H1 (cell line): ENCODE data around the gene RYR3. TPM values are rescaled to one million over a fixed set of nuclear protein-coding genes. Genes with fewer than 3 reads are reported as not detected.

Source experiments
- CTCF ChIA-PET: fragments of 300-600 bp; sonication (Branson Sonifier 250); formaldehyde crosslinking; loops from one replicate; lab custom pipeline; 2021; ENCODE audit not compliant: partially characterized antibody; lab: Charles Lee
- POLR2A ChIA-PET: fragments of 300-600 bp; sonication (Branson Sonifier 250); formaldehyde crosslinking; loops from one replicate; lab custom pipeline; 2021; ENCODE audit warnings: inconsistent platforms; ENCODE audit not compliant: partially characterized antibody; lab: Charles Lee
- DNase-seq, 2 experiments: peaks; one replicate each; pipeline versions ENCODE4 v3.0.0 to v3.0.0-alpha.2; 2010 to 2022; ENCODE audit warnings: low spot score in 2 of 2, low read depth in 1 of 2, mixed read lengths in 1 of 2
- FAIRE-seq: peaks from 2 replicates; lab custom pipeline; 2011; peaks lifted over from hg19 to GRCh38; lab: Jason Lieb, UNC
- H2AFZ ChIP-seq: 2 replicates; pipeline ENCODE4 v1.8.1; 2012; ENCODE audit warnings: low read length, inconsistent platforms
- H2AK5ac ChIP-seq: 2 replicates; pipeline ENCODE4 v1.6.1; 2013; ENCODE audit warnings: low read depth, low read length
- H2BK120ac ChIP-seq: replicated peaks from 2 replicates; pipeline ENCODE3; 2013; ENCODE audit warnings: low read depth, low read length, inconsistent platforms
- H2BK12ac ChIP-seq: 2 replicates; pipeline ENCODE4 v1.6.1; 2013; ENCODE audit warnings: low read depth, low read length
- H2BK15ac ChIP-seq: 2 replicates; pipeline ENCODE4 v1.6.1; 2013; ENCODE audit warnings: low read length
- H2BK20ac ChIP-seq: 2 replicates; pipeline ENCODE4 v1.6.1; 2013; ENCODE audit warnings: low read length
- H2BK5ac ChIP-seq: 2 replicates; pipeline ENCODE4 v1.6.1; 2013; ENCODE audit warnings: low read depth, low read length
- H3K14ac ChIP-seq: 2 replicates; pipeline ENCODE4 v1.6.1; 2013; ENCODE audit warnings: inconsistent platforms; ENCODE audit not compliant: insufficient read length
- H3K18ac ChIP-seq: 2 replicates; pipeline ENCODE4 v1.6.1; 2013; ENCODE audit warnings: low read length; ENCODE audit errors: extremely low read depth
- H3K23ac ChIP-seq: 2 replicates; pipeline ENCODE4 v1.6.1; 2013; ENCODE audit warnings: inconsistent platforms; ENCODE audit not compliant: insufficient read length
- H3K23me2 ChIP-seq: 2 replicates; pipeline ENCODE4 v1.6.1; 2013; ENCODE audit warnings: low read depth, low read length
- H3K27ac ChIP-seq: 2 replicates; pipeline ENCODE4 v1.6.1; 2011; ENCODE audit warnings: low read depth, low read length, inconsistent platforms
- H3K27me3 ChIP-seq, 4 experiments: replicated peaks in 1 of 4; 1 replicate in 1 of 4; 2 replicates in 3 of 4; pipeline versions ENCODE4 v1.6.1 to v1.8.1; 2011 to 2013; ENCODE audit warnings: low read length in 3 of 4, mild to moderate bottlenecking in 3 of 4, inconsistent platforms in 2 of 4, mixed read lengths in 2 of 4, moderate library complexity in 1 of 4; ENCODE audit not compliant: control insufficient read depth in 3 of 4, insufficient read depth in 3 of 4; ENCODE audit errors: extremely low read depth in 1 of 4
- H3K36me3 ChIP-seq, 4 experiments: 2 replicates each; pipeline versions ENCODE4 v1.6.1 to v1.8.1; 2011 to 2013; ENCODE audit warnings: mild to moderate bottlenecking in 4 of 4, low read length in 3 of 4, moderate library complexity in 2 of 4, control low read depth in 1 of 4, inconsistent platforms in 1 of 4; ENCODE audit not compliant: insufficient read depth in 4 of 4, control insufficient read depth in 2 of 4
- H3K4ac ChIP-seq: replicated peaks from 2 replicates; pipeline ENCODE3; 2013; ENCODE audit warnings: low read length, low read depth, mixed read lengths, inconsistent platforms; ENCODE audit not compliant: insufficient read length
- H3K4me1 ChIP-seq, 4 experiments: replicated peaks in 1 of 4; 1 replicate in 1 of 4; 2 replicates in 3 of 4; pipeline versions ENCODE4 v1.6.1 to v1.8.1; 2011 to 2013; ENCODE audit warnings: low read length in 3 of 4, inconsistent platforms in 2 of 4, mixed read lengths in 1 of 4; ENCODE audit not compliant: insufficient read depth in 4 of 4, control insufficient read depth in 3 of 4
- H3K4me2 ChIP-seq, 2 experiments: 2 replicates each; pipeline versions ENCODE4 v1.6.1 to v1.8.1; 2011 to 2013; ENCODE audit warnings: low read depth in 2 of 2, low read length in 2 of 2, control low read depth in 1 of 2, inconsistent platforms in 1 of 2, mild to moderate bottlenecking in 1 of 2; ENCODE audit not compliant: insufficient read depth in 1 of 2
- H3K4me3 ChIP-seq, 4 experiments: fragments of 200-600, 300-600 bp in 1 of 4; sonication (generic), shearing (Covaris generic), sonication (Bioruptor Twin) in 1 of 4; 2 replicates each; pipeline versions ENCODE4 v1.5.1 to v1.8.1; 2011 to 2016; ENCODE audit warnings: low read length in 4 of 4, low read depth in 3 of 4, control low read depth in 2 of 4, inconsistent platforms in 2 of 4, mild to moderate bottlenecking in 2 of 4, mixed read lengths in 1 of 4, moderate library complexity in 1 of 4; ENCODE audit not compliant: insufficient read depth in 2 of 4; ENCODE audit errors: extremely low read depth in 1 of 4
- H3K56ac ChIP-seq: replicated peaks from 2 replicates; pipeline ENCODE3; 2013; ENCODE audit warnings: low read depth, mild to moderate bottlenecking, mixed read lengths, low read length, inconsistent platforms; ENCODE audit not compliant: insufficient read length
- H3K79me1 ChIP-seq: 2 replicates; pipeline ENCODE4 v1.6.1; 2013; ENCODE audit warnings: low read depth, low read length, control low read depth
- H3K79me2 ChIP-seq, 2 experiments: 2 replicates each; pipeline versions ENCODE4 v1.6.1 to v1.8.1; 2012 to 2013; ENCODE audit warnings: low read length in 2 of 2, mild to moderate bottlenecking in 2 of 2, inconsistent platforms in 1 of 2; ENCODE audit not compliant: insufficient read depth in 2 of 2, control insufficient read depth in 1 of 2
- H3K9ac ChIP-seq, 4 experiments: replicated peaks in 1 of 4; 1 replicate in 1 of 4; 2 replicates in 3 of 4; pipeline versions ENCODE4 v1.6.1 to v1.8.1; 2011 to 2013; ENCODE audit warnings: low read depth in 3 of 4, low read length in 3 of 4, control low read depth in 2 of 4, mild to moderate bottlenecking in 2 of 4, moderate library complexity in 2 of 4, inconsistent platforms in 1 of 4; ENCODE audit errors: extremely low read depth in 1 of 4
- H3K9me3 ChIP-seq, 2 experiments: 2 replicates each; pipeline versions ENCODE4 v1.6.1 to v1.8.1; 2012 to 2013; ENCODE audit warnings: mild to moderate bottlenecking in 2 of 2, moderate library complexity in 2 of 2, control low read depth in 1 of 2, inconsistent platforms in 1 of 2, low read depth in 1 of 2, low read length in 1 of 2, mixed read lengths in 1 of 2; ENCODE audit not compliant: insufficient read depth in 2 of 2
- H4K20me1 ChIP-seq, 2 experiments: replicated peaks in 1 of 2; 2 replicates each; pipeline versions ENCODE3 to v1.8.1; 2011 to 2013; ENCODE audit warnings: inconsistent platforms in 2 of 2, low read length in 2 of 2, mild to moderate bottlenecking in 1 of 2; ENCODE audit not compliant: insufficient read depth in 2 of 2, control insufficient read depth in 1 of 2
- H4K5ac ChIP-seq: 2 replicates; pipeline ENCODE4 v1.6.1; 2013; ENCODE audit warnings: low read length, low read depth, mixed read lengths, inconsistent platforms; ENCODE audit not compliant: insufficient read length
- H4K8ac ChIP-seq: 2 replicates; pipeline ENCODE4 v1.8.0; 2013; ENCODE audit warnings: mild to moderate bottlenecking, moderate library complexity, low read length, inconsistent platforms; ENCODE audit not compliant: insufficient read depth; ENCODE audit errors: extremely low read depth
- H4K91ac ChIP-seq: replicated peaks from 2 replicates; pipeline ENCODE3; 2013; ENCODE audit warnings: low read length, mixed read lengths, inconsistent platforms; ENCODE audit not compliant: insufficient read length
- BCL11A ChIP-seq, 2 experiments: IDR thresholded peaks; one replicate each; pipeline ENCODE4 v1.6.1; 2011; ENCODE audit warnings: low read depth in 2 of 2, low read length in 2 of 2, mild to moderate bottlenecking in 2 of 2
- CBX8 ChIP-seq: fragments of 300-800, 300-1000 bp; sonication (generic); IDR thresholded peaks from 2 replicates; pipeline ENCODE4 v1.7.1; 2016; ENCODE audit warnings: low read depth, low read length, borderline replicate concordance
- GABPA ChIP-seq: IDR thresholded peaks from 2 replicates; pipeline ENCODE4 v1.6.1; 2011; ENCODE audit warnings: mild to moderate bottlenecking, low read length, moderate library complexity, borderline replicate concordance; ENCODE audit not compliant: insufficient read depth
- POLR2AphosphoS5 ChIP-seq: IDR thresholded peaks from 2 replicates; pipeline ENCODE4 v1.6.1; 2011; ENCODE audit warnings: low read depth, low read length
- POU5F1 ChIP-seq: IDR thresholded peaks from 2 replicates; pipeline ENCODE4 v1.6.1; 2011; ENCODE audit warnings: low read depth, mild to moderate bottlenecking, low read length, moderate library complexity
- RNF2 ChIP-seq: fragments of 200-900, 300-1000 bp; sonication (generic); IDR thresholded peaks from 2 replicates; pipeline ENCODE4 v1.7.1; 2016; ENCODE audit warnings: borderline replicate concordance, low read depth, mild to moderate bottlenecking, antibody characterized with exemption, low read length; ENCODE audit not compliant: poor library complexity, severe bottlenecking; ENCODE audit errors: missing control alignments
- SP1 ChIP-seq: IDR thresholded peaks from 2 replicates; pipeline ENCODE4 v1.6.1; 2011; ENCODE audit warnings: low read depth, low read length
- SRF ChIP-seq: IDR thresholded peaks from 2 replicates; pipeline ENCODE4 v1.6.1; 2011; ENCODE audit warnings: mild to moderate bottlenecking, low read depth, low read length, moderate library complexity
- TAF7 ChIP-seq: optimal IDR thresholded peaks from 2 replicates; pipeline ENCODE3; 2011; ENCODE audit warnings: low read depth, mild to moderate bottlenecking, inconsistent platforms, low read length, moderate library complexity, borderline replicate concordance
- TEAD4 ChIP-seq: IDR thresholded peaks from 2 replicates; pipeline ENCODE4 v1.6.1; 2012; ENCODE audit warnings: low read depth, low read length, inconsistent platforms, mixed read lengths
- ZNF274 ChIP-seq: IDR thresholded peaks from 2 replicates; pipeline ENCODE4 v1.7.0; 2012; ENCODE audit warnings: low read length, borderline replicate concordance; ENCODE audit errors: extremely low read depth
- WGBS, 2 experiments: shearing (Covaris generic) in 1 of 2; methylation state at CpG; one replicate each; pipeline versions ENCODE4 v1.1.6 to v1.1.7; 2013 to 2015; ENCODE audit warnings: low lambda C conversion rate in 2 of 2, mixed read lengths in 2 of 2, inconsistent platforms in 1 of 2, low coverage in 1 of 2, missing lambda C conversion rate in 1 of 2; ENCODE audit not compliant: insufficient replicate concordance in 2 of 2, insufficient coverage in 1 of 2, insufficient read length in 1 of 2; ENCODE audit errors: extremely low coverage in 1 of 2, missing lambda C conversion rate in 1 of 2; 5-methylcytosine and 5-hydroxymethylcytosine counted together
- polyA plus RNA-seq, 7 experiments: library from polyadenylated mRNA; depleted of rRNA in 3 of 7; stranded (reverse) in 5 of 7; unstranded in 2 of 7; fragments of >200 nt in 5 of 7; fragments of 200-250 nt in 2 of 7; gene quantifications; 1 replicate in 5 of 7; 2 replicates in 1 of 7; 4 replicates in 1 of 7; pipeline versions ENCODE4 v1.2.1 to v1.2.3, GENCODE V29; 2011 to 2013; ENCODE audit warnings: missing spikeins in 2 of 7, mixed read lengths in 2 of 7
- total RNA-seq: library from RNA; stranded (reverse); fragmentation: NEBNext Ultra II Directional; extraction: Animal tissue kit (Norgen Biotek cat#: 25700); gene quantifications from 2 replicates; pipeline ENCODE4 v1.2.1, GENCODE V29; 2021
- TF ChIP-seq, protein P1 (sequence below): IDR thresholded peaks from 2 replicates; pipeline ENCODE4 v1.6.1; 2012; ENCODE audit warnings: low read length, inconsistent platforms

The RYR3 gene
- total and polyA plus RNA-seq, 2 of the 8 experiments (the other 6 are each of a cell fraction or from before 2014, with no cell fraction given) = 0.33 to 3.4 TPM

DNA sequence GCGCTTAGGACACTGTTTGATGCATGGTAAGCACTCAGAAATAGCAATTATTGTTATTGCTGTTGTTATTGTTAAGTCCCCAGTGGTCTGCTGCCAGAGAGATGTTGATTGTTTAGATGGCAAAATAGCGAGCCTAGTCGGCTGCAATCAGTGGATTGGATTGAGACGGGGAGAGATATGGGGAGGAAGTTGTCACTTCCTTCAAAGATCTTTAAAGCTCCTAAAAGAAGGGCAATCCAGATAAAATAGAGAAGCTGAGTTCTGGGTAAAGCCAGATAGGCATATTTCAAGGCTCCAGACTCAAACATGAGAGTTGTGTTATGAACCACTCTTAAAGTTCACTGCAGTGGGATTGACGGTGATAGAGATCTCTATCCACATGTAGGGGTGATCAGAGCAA lies 64.5 kb downstream of the RYR3 start:
- Histone ChIP-seq H3K23ac (no peak overlapping the region), H3K4ac (no peak overlapping the region), H2BK20ac (no peak overlapping the region), H3K4me2 (no peak overlapping the region), H3K27ac (no peak overlapping the region), H2BK15ac (no peak overlapping the region), H3K36me3 (no peaks in the 10 kb centered on the region), H3K79me1 (no peaks in the 10 kb centered on the region), H3K79me2 (no peaks in the 10 kb centered on the region), H3K4me1 (no peaks in the 10 kb centered on the region), H3K27me3 (no peaks in the 10 kb centered on the region), H2AFZ (no peak overlapping the region), H3K4me3 (no peak overlapping the region), H3K14ac (no peak overlapping the region), H4K8ac (no peak overlapping the region), H2BK120ac (no peak overlapping the region), H2BK5ac (no peak overlapping the region), H2BK12ac (no peak overlapping the region), H4K5ac (no peak overlapping the region), H3K9ac (no peak overlapping the region), H4K91ac (no peak overlapping the region), H4K20me1 (no peaks in the 10 kb centered on the region), H3K18ac (no peak overlapping the region), H2AK5ac (no peak overlapping the region), H3K56ac (no peak overlapping the region), H3K23me2 (no peaks in the 10 kb centered on the region), H3K9me3 (no peaks in the 10 kb centered on the region)
- ChIA-PET CTCF (no interaction called here), POLR2A (no interaction called here)
- TF ChIP-seq POLR2AphosphoS5 = no peak
- TF ChIP-seq GABPA = no peak
- no peak for TF ChIP-seq TEAD4
- TF ChIP-seq SRF = no peak
- TF ChIP-seq SP1 = no peak
- no peak for TF ChIP-seq ZNF274
- TF ChIP-seq CBX8 = no peak
- TF ChIP-seq RNF2 = no peak
- TF ChIP-seq POU5F1 = no peak
- no peak for TF ChIP-seq TAF7
- TF ChIP-seq, protein P1, sequence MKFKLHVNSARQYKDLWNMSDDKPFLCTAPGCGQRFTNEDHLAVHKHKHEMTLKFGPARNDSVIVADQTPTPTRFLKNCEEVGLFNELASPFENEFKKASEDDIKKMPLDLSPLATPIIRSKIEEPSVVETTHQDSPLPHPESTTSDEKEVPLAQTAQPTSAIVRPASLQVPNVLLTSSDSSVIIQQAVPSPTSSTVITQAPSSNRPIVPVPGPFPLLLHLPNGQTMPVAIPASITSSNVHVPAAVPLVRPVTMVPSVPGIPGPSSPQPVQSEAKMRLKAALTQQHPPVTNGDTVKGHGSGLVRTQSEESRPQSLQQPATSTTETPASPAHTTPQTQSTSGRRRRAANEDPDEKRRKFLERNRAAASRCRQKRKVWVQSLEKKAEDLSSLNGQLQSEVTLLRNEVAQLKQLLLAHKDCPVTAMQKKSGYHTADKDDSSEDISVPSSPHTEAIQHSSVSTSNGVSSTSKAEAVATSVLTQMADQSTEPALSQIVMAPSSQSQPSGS = no peak
- no peak for TF ChIP-seq BCL11A (IDR thresholded peaks at IDR 0.05; ENCODE audit: low read depth in 2 of 2, low read length in 2 of 2)
- WGBS, 2 experiments = 91% methylated on average over 5 of the region's 5 CpGs; no CpG with 5 or more reads in 1 of the 2 experiments
- DNase-seq (no peak), FAIRE-seq (no peak)
